ENCODE data around the gene ANKHD1.

The ANKHD1 gene

GRCh38 chr5:140570488-140570887 lies 168.9 kb downstream of the ANKHD1 start:
- TF ChIP-seq, protein P1, sequence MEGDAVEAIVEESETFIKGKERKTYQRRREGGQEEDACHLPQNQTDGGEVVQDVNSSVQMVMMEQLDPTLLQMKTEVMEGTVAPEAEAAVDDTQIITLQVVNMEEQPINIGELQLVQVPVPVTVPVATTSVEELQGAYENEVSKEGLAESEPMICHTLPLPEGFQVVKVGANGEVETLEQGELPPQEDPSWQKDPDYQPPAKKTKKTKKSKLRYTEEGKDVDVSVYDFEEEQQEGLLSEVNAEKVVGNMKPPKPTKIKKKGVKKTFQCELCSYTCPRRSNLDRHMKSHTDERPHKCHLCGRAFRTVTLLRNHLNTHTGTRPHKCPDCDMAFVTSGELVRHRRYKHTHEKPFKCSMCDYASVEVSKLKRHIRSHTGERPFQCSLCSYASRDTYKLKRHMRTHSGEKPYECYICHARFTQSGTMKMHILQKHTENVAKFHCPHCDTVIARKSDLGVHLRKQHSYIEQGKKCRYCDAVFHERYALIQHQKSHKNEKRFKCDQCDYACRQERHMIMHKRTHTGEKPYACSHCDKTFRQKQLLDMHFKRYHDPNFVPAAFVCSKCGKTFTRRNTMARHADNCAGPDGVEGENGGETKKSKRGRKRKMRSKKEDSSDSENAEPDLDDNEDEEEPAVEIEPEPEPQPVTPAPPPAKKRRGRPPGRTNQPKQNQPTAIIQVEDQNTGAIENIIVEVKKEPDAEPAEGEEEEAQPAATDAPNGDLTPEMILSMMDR (IDR thresholded peaks at IDR 0.05), result no peak

- TF ChIP-seq, protein P1 (IDR thresholded peaks at IDR 0.05), result no peak
These were observed 169.5 kb downstream of the ANKHD1 start for GRCh38 chr5:140571105-140571504.

DNA sequence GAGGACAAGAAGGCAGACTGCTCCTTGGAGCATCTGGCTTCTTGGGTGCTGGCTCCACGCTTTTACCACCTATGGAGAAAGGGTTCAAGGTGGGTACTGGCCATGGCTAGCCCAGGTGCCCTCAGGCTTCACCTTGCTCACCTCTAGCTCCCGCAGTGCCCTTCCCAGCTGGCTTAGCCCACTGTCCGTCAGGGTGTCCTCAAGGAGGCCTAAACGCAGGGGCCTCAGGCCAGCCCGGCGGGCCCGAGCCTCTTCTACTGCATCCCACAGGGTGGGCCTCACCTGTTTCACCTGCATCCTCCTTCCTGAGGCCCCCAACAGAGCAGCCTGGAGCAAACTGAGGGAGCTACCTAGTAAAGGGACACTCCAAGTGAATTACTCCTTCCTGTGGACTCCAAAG lies 172.1 kb downstream of the ANKHD1 start:
- TF ChIP-seq, protein P1 (IDR thresholded peaks at IDR 0.05), result no peak

GRCh38 chr5:140574165-140574564 lies 172.5 kb downstream of the ANKHD1 start:
- TF ChIP-seq, protein P1 (IDR thresholded peaks at IDR 0.05), result no peak

DNA sequence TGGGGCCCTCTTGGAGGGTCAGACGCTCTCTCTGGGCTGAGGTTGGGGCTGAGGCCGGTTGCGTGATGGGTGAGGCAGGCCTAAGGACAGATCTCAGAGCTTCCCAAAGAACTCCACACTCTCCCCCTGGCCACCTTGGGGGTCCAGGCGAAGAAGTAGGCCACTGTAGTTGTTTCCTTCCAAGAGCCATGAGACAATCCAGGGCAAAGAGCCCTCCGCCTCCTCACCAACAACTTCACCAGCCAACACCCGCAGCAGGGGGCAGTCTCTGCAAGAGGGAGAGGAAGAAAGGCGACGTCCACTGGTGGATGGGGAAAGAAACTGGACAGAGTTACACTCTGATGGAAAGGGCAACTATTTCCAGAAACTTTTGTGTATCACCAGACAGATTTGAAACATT lies 173.7 kb downstream of the ANKHD1 start:
- TF ChIP-seq, protein P1 (IDR thresholded peaks at IDR 0.05), result no peak; the same call in 1 of the 2 replicates

GRCh38 chr5:140576776-140577201 lies 175.2 kb downstream of the ANKHD1 start:
- TF ChIP-seq, protein P1 (IDR thresholded peaks at IDR 0.05), result no peak

GRCh38 chr5:140587495-140587894 lies 185.9 kb downstream of the ANKHD1 start:
- TF ChIP-seq, protein P1 (IDR thresholded peaks at IDR 0.05), result no peak

Data from LNCAP (cell line).